H9 (cell line): Measurements from ENCODE around the gene SLC7A4. TPM values are rescaled to one million over a fixed set of nuclear protein-coding genes. Genes with fewer than 3 reads are reported as not detected.

Experiments used
- DNase-seq: peaks from one replicate; pipeline ENCODE4 v3.0.0-alpha.2; 2017
- H2AFZ ChIP-seq: one replicate; pipeline ENCODE4 v1.6.1; 2013; ENCODE audit warnings: mild to moderate bottlenecking, low read length, control low read depth, moderate library complexity
- H2AK5ac ChIP-seq: 2 replicates; pipeline ENCODE4 v1.6.1; 2013; ENCODE audit warnings: low read length, control low read depth, mixed read lengths; ENCODE audit not compliant: insufficient read length
- H2BK120ac ChIP-seq: one replicate; pipeline ENCODE4 v1.6.1; 2013; ENCODE audit warnings: low read depth, mild to moderate bottlenecking, low read length, control low read depth, inconsistent platforms; ENCODE audit not compliant: poor library complexity, severe bottlenecking
- H2BK12ac ChIP-seq: 2 replicates; pipeline ENCODE4 v1.6.1; 2013; ENCODE audit warnings: low read length, control low read depth, mixed read lengths, low read depth; ENCODE audit not compliant: insufficient read length
- H2BK15ac ChIP-seq: 2 replicates; pipeline ENCODE4 v1.6.1; 2013; ENCODE audit warnings: low read depth, low read length, control low read depth
- H2BK20ac ChIP-seq: one replicate; pipeline ENCODE4 v1.6.1; 2013; ENCODE audit warnings: low read depth, mild to moderate bottlenecking, low read length, control low read depth, inconsistent platforms; ENCODE audit not compliant: poor library complexity, severe bottlenecking
- H2BK5ac ChIP-seq: 2 replicates; pipeline ENCODE4 v1.6.1; 2013; ENCODE audit warnings: low read length, control low read depth, mixed read lengths; ENCODE audit not compliant: insufficient read length
- H3K14ac ChIP-seq: 2 replicates; pipeline ENCODE4 v1.6.1; 2013; ENCODE audit warnings: low read length, control low read depth; ENCODE audit not compliant: insufficient read depth
- H3K18ac ChIP-seq: 2 replicates; pipeline ENCODE4 v1.6.1; 2013; ENCODE audit warnings: low read depth, mild to moderate bottlenecking, mixed read lengths, low read length, control low read depth; ENCODE audit not compliant: insufficient read length
- H3K23ac ChIP-seq: 2 replicates; pipeline ENCODE4 v1.6.1; 2013; ENCODE audit warnings: low read length, control low read depth, mixed read lengths, low read depth; ENCODE audit not compliant: insufficient read length
- H3K23me2 ChIP-seq: 2 replicates; pipeline ENCODE4 v1.6.1; 2013; ENCODE audit warnings: low read depth, mild to moderate bottlenecking, mixed read lengths, low read length, control low read depth; ENCODE audit not compliant: insufficient read length, poor library complexity, severe bottlenecking
- H3K27ac ChIP-seq: 2 replicates; pipeline ENCODE4 v1.5.1; 2013; ENCODE audit warnings: low read length, control low read depth, mixed read lengths, low read depth; ENCODE audit not compliant: insufficient read length
- H3K27me3 ChIP-seq: 2 replicates; pipeline ENCODE4 v1.6.1; 2013; ENCODE audit warnings: low read length, control low read depth, inconsistent platforms; ENCODE audit not compliant: insufficient read depth
- H3K4ac ChIP-seq: 2 replicates; pipeline ENCODE4 v1.6.1; 2013; ENCODE audit warnings: low read depth, mild to moderate bottlenecking, control low read depth, inconsistent platforms, low read length, moderate library complexity
- H3K4me1 ChIP-seq: 2 replicates; pipeline ENCODE4 v1.6.1; 2013; ENCODE audit warnings: low read length, control low read depth, inconsistent platforms; ENCODE audit not compliant: insufficient read depth
- H3K4me2 ChIP-seq: 2 replicates; pipeline ENCODE4 v1.6.1; 2013; ENCODE audit warnings: low read length, control low read depth, mixed read lengths; ENCODE audit not compliant: insufficient read length, insufficient read depth
- H3K56ac ChIP-seq: 2 replicates; pipeline ENCODE4 v1.6.1; 2013; ENCODE audit warnings: low read depth, mild to moderate bottlenecking, mixed read lengths, low read length, control low read depth; ENCODE audit not compliant: insufficient read length
- H3K79me1 ChIP-seq: 2 replicates; pipeline ENCODE4 v1.6.1; 2013; ENCODE audit warnings: low read depth, mild to moderate bottlenecking, moderate library complexity, low read length, control low read depth, inconsistent platforms; ENCODE audit not compliant: insufficient read depth, poor library complexity, severe bottlenecking
- H3K79me2 ChIP-seq: 2 replicates; pipeline ENCODE4 v1.6.1; 2013; ENCODE audit warnings: low read length, control low read depth, inconsistent platforms; ENCODE audit not compliant: insufficient read depth
- H3K9ac ChIP-seq: 2 replicates; pipeline ENCODE4 v1.6.1; 2013; ENCODE audit warnings: low read length, control low read depth, mixed read lengths; ENCODE audit not compliant: insufficient read length; ENCODE audit errors: extremely low read depth
- H3K9me3 ChIP-seq: one replicate; pipeline ENCODE4 v1.6.1; 2013; ENCODE audit warnings: low read depth, low read length, inconsistent platforms; ENCODE audit not compliant: control insufficient read depth
- H3T11ph ChIP-seq: one replicate; pipeline ENCODE4 v1.6.1; 2013; ENCODE audit warnings: mild to moderate bottlenecking, low read length, control low read depth, inconsistent platforms
- H4K20me1 ChIP-seq: one replicate; pipeline ENCODE4 v1.6.1; 2013; ENCODE audit not compliant: control insufficient read depth, insufficient read length, insufficient read depth
- H4K5ac ChIP-seq: 2 replicates; pipeline ENCODE4 v1.6.1; 2013; ENCODE audit warnings: low read depth, mild to moderate bottlenecking, mixed read lengths, low read length, control low read depth; ENCODE audit not compliant: insufficient read length
- H4K8ac ChIP-seq: replicated peaks from 2 replicates; pipeline ENCODE4 v1.6.1; 2013; ENCODE audit warnings: low read length, control low read depth, mixed read lengths, low read depth; ENCODE audit not compliant: insufficient read length
- H4K91ac ChIP-seq: 2 replicates; pipeline ENCODE4 v1.6.1; 2013; ENCODE audit warnings: low read depth, mild to moderate bottlenecking, moderate library complexity, mixed read lengths, low read length, control low read depth; ENCODE audit not compliant: insufficient read length
- H3K27ac Mint-ChIP-seq, 3 experiments: 2 replicates in 2 of 3; 3 replicates in 1 of 3; pipeline ENCODE4 v1.8.0; 2020 to 2021; ENCODE audit warnings: mixed read lengths in 3 of 3, mild to moderate bottlenecking in 1 of 3, moderate library complexity in 1 of 3
- H3K27me3 Mint-ChIP-seq: 2 replicates; pipeline ENCODE4 v1.8.0; 2021; ENCODE audit warnings: low read depth, mild to moderate bottlenecking, moderate library complexity, mixed read lengths
- H3K36me3 Mint-ChIP-seq, 3 experiments: 2 replicates in 2 of 3; 3 replicates in 1 of 3; pipeline ENCODE4 v1.8.0; 2020 to 2021; ENCODE audit warnings: low read depth in 3 of 3, mixed read lengths in 3 of 3; ENCODE audit not compliant: insufficient read depth in 1 of 3
- H3K4me1 Mint-ChIP-seq, 2 experiments: 2 replicates each; pipeline ENCODE4 v1.8.0; 2020; ENCODE audit warnings: mixed read lengths in 2 of 2
- H3K4me3 Mint-ChIP-seq, 2 experiments: 2 replicates in 1 of 2; 3 replicates in 1 of 2; pipeline ENCODE4 v1.8.0; 2020 to 2021; ENCODE audit warnings: mild to moderate bottlenecking in 2 of 2, mixed read lengths in 2 of 2, moderate library complexity in 1 of 2
- H3K9me3 Mint-ChIP-seq, 2 experiments: 2 replicates in 1 of 2; 3 replicates in 1 of 2; pipeline ENCODE4 v1.8.0; 2020; ENCODE audit warnings: mild to moderate bottlenecking in 2 of 2, mixed read lengths in 2 of 2, moderate library complexity in 1 of 2
- CTCF ChIP-seq: fragments of 200-600 bp; sonication (generic); conservative IDR thresholded peaks from 3 replicates; pipeline ENCODE4 v1.8.0; 2021; ENCODE audit warnings: antibody characterized with exemption, mild to moderate bottlenecking
- WGBS: extraction: QIAGEN DNeasy Blood & Tissue Kit; methylation state at CpG from one replicate; pipeline ENCODE4 v1.1.7; 2013; ENCODE audit warnings: missing lambda C conversion rate, low lambda C conversion rate, mixed read lengths; ENCODE audit not compliant: insufficient read length; ENCODE audit errors: extremely low coverage; 5-methylcytosine and 5-hydroxymethylcytosine counted together
- total RNA-seq: library from RNA; stranded (reverse); gene quantifications from 2 replicates; pipeline ENCODE4 v1.2.1, GENCODE V29; 2021

Gene SLC7A4
- total RNA-seq, 1 experiment from 2014 or later, result 0.09 TPM

- Histone ChIP-seq H3K4me1 (no peaks in the 10 kb centered on the region), H2BK20ac (no peak overlapping the region), H3K56ac (no peak overlapping the region), H2BK5ac (no peak overlapping the region), H4K91ac (no peak overlapping the region), H2BK12ac (no peak overlapping the region), H4K8ac (no peak overlapping the region), H3K9ac (no peak overlapping the region), H4K20me1 (no peaks in the 10 kb centered on the region), H3T11ph (no peak overlapping the region), H3K27ac (no peak overlapping the region), H3K4me2 (no peak overlapping the region), H4K5ac (no peak overlapping the region), H2BK15ac (no peak overlapping the region), H3K18ac (no peak overlapping the region), H3K27me3 (no peaks in the 10 kb centered on the region), H3K9me3 (no peaks in the 10 kb centered on the region), H3K79me1 (no peaks in the 10 kb centered on the region), H3K14ac (no peak overlapping the region), H3K79me2 (no peaks in the 10 kb centered on the region), H3K4ac (no peak overlapping the region), H3K23ac (no peak overlapping the region), H2AFZ (no peak overlapping the region), H3K23me2 (no peaks in the 10 kb centered on the region), H2BK120ac (no peak overlapping the region), H2AK5ac (no peak overlapping the region)
- Mint-ChIP-seq H3K9me3 (peaks cover 6 to 8% of the 10 kb centered on the region in 2 experiments; a peak in 4 of 5 replicates), H3K4me1 (peaks cover 3 to 10% of the 10 kb centered on the region in 2 experiments; a peak in 3 of 4 replicates), H3K27ac (peak overlapping the region in 1 of 3 experiments; percentile 82; a peak in 3 of 7 replicates), H3K4me3 (no peak overlapping the region), H3K36me3 (no peaks in the 10 kb centered on the region), H3K27me3 (peaks cover 5% of the 10 kb centered on the region)
- TF ChIP-seq CTCF, result peak; percentile 34; the same call in 1 of the 3 replicates
- no peak for DNase-seq
- WGBS, result no CpG with 5 or more reads among the region's 13 CpGs
Measured at GRCh38 chr22:21022955-21023614, 9.3 kb downstream of the SLC7A4 start.
